Measurements from ENCODE around the gene MACROD2.
A peak's percentile ranks its signal among the peaks of the same experiment; 100 is the strongest.

MACROD2 gene

DNA sequence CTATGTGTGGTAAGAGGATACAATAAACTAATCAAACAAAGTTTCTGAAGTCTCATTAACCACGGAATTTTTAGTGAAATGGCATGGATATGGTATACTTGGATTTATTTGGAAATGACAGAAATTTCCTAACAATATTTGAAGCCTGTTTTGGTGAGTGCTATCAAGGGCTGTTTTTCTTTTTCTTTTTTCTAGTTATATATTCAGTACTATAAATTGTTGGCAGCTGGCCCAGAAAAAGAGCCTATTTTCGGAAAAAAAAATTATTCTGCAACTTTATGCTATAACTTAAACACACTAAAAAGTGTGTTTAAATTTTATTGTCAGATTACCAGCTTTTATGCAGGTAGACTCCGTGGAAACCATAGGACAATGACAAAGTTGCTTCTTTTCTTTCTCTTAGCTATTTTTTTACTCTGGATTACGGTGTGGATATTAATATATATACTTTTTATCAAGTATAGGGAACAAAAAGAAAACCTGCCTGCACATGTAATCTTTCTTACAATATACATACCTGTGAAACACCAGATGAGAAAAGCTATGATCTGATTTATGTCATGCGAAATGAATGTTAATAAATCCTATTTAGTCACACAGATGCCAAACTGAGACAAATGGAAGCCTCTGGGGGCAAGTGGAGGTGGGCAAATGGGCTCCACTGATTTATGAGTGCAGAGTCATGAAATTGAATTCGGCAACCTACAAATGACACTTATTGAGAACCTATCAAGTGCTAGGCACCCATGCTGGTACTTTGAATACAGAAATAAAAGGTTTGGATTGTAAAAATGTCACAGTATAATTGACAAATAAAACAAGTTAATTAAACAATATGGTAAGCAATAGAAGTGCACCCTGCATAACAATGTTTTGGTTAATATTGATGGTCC, 1261.6 kb downstream of the MACROD2 start:
- no peak for DNase-seq

DNA sequence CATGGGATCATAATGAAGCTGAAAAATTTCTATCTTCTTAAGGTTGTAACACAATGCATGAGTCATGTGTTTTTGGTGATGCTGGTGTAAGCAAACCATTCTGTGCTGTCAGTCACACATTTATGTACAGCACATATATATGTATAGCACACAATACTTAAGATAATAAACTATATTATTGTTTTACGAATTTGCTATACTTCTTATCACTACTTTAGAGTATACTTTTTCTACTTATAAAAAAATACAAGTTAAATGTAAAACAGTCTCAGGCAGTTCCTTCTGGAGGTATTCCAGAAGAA, 1262.2 kb downstream of the MACROD2 start:
- DNase-seq: no peak

DNA sequence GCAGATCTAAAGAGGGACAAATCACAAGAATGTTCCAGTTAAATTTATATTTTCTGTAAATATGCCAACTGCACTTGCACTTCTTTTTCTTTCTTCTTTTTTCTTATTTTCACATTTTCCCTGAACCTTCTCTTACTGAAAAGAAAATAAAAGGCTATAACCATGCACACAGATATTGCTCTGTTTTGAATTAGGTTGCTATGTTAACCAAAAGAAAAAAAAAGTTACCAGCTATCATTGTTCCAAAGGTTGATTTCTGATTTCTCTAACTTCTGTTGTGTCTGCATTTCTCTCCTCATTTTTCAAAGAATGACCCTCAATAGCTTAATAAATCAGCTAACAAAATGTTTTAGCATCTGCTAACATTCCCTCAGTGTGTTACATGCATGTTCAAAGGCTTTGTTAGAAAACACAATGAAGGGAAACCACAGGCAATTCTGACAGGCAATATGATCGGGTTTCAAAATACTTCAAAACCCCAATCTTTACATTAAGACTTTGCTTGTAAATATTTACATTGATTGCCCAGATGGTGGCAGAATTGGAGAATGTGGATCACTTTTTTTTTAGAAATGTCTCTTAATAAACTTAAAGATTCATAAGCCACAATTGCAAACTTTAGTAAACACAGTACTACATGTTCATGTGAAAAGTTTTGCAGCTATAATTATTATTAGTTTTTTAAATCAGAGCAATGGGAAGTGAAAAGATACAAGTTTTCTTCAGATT, 1270.4 kb downstream of the MACROD2 start:
- DNase-seq: no peak

DNA sequence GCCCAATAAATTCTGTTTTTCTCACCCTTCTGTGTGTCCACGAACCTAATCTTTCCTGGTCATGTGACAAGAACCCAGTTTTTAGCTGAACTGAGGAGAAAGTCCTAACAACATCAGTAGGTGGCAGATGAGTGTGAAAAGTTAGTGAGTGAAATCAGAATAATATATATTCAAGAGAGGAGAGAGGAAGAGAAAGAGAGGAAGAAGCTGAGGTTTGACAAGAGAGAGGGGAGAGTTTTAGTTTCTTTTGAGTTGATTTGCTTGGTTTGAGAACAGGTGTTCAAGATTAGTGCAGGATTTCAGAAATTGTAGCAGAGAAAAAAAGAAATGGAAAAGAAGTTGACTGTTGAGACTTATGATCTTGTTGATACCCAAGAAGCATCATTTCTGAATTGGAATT, 1272.6 kb downstream of the MACROD2 start:
- DNase-seq: no peak

DNA sequence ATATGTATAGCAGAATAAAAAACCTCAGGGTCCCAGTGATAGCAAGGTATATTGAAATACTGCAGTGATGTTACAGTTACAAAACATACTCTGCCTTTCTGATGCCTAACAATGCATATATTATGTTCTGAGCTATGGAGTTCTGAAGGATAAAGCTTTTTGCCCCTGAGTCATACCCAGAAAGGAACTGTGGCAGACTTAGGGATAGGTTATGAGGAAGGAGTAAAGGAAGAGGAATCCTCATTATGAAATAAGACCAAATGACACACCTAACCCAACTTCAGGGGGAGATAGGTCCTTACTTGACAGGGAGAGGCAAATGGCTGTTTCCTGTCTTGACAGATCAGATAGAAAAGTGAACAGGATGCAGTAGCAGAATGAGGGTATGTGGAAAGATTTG, 1282.7 kb downstream of the MACROD2 start:
- DNase-seq: no peak

DNA sequence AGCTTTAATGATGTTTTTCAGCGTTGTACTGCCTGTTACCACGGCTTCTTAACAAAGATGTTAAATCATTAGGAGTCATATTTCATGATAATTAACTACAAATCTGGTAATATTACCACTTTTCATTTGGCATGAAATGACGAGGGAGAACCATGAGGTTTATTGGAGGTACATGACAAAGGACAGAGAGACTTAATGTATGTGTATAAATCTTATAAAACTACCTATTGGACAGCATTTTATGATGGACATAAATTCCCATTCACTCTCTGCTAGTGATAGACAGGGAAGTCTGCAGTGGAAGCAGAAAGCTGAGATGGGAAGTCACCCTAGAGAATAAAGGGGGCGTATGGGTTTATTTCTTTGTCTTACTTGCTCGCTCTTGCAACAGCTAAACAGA, 1292.0 kb downstream of the MACROD2 start:
- DNase-seq: peak in 1 of 2 experiments; percentile 5

DNA sequence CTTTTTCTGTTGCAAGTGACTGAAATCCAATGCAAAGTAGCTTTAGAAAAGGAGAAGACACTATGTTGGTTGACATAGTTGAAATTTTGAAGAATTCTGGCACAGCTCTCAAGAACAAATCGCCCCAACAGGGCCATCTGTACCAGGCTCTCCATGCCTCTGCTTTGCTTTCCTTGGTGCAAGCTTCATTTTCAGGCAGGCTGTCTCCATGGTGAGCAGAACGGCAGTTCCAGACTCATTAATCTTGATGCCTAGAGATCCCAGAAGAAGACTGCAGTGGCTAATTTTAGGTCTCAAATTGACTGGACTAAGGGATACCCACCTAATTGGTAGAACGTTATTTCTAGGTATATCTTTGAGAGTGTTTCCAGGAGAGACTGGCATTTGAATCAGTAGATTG, 1292.8 kb downstream of the MACROD2 start:
- DNase-seq: no peak

DNA sequence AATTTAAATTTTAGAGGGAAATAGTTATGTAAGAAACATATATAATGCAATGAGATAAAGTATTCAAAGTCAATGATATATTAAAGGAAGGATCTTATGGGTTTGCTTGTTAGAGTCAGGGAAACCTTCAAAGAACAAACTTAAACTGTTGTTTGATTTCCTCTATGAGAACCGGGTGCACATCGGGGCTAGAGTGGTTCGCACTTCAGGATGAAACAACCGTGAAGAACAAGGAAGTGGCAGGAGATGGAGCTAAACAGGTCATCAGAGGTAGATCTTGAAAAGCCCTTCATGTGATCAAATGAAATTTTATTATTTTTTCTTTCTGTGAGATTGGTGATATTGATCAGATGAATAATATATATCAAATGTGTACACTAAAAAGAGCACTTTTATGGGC, 1294.0 kb downstream of the MACROD2 start:
- no peak for DNase-seq

DNA sequence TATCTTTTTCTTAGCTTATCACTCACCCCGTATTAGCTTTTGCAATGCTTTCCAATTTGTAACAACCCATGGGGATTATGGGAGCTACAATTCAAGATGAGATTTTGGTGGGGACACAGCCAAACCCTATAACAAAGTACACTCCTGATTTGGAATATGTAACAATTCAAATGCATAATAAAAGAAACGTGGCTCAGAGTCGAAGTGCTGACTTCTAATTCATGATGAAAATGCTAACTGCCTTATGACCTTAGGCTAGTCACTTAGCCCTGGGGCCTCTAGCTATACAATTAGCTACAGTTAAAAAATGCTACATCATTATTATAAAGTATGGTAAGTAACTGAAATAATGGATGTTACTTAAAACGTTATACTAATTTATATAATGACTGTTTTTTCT, 1297.1 kb downstream of the MACROD2 start:
- no peak for DNase-seq

DNA sequence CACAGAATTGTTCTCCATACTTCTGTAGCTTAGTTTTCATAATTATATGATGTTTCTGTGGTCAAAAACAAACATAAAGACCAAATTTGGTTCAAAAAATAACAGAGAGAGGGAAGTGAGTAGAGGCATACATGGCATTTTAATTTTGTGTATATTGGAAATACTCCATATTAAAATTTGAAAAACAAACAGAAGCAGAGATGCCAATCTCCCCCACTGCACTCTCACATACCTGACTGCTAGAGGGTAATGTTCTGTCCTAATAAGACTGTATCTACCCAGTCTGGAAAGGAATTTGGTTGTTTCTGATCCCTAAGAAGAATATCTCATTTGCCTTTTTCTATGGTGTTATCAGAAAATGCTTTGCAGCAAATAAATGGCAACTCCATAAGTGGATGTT, 1301.1 kb downstream of the MACROD2 start:
- no peak for DNase-seq

DNA sequence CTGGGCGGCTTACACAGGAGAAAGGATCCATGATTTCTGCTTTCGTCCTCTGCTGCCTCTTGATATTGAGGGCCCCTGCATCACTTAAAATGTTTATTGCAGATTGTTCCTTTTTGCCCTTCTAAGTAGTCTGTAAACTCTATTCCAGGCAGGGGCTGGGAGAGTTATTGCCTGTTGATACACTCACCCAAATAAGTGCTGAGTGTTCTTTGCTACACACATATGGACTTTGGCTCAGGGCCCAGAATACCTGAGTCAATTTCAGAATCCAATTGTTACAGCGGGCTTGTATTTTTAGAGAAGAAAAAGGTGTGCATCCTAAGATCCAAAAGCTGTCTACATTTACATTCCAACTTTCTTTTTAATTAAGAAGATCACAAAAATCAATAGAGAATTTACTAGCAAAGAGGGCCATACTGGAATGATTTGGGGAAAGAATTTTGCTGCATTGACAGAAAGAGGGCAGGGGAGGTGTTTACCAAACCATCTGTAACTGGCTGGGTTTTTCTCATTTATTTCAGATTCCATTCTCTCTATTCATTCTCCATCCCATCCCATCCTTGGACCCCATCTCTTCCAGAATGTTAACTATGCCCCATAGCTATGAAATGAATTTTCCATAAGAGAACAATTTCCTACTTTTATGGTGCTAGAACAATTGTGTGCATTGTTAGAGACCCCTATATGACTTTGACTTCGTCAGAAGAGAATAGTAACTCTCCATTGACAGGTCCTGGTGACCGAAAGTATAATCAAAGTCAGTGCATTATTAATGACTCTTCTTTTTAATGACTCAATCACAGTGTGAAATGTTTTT, 1302.0 kb downstream of the MACROD2 start:
- DNase-seq: peak; percentile 56 to 81

DNA sequence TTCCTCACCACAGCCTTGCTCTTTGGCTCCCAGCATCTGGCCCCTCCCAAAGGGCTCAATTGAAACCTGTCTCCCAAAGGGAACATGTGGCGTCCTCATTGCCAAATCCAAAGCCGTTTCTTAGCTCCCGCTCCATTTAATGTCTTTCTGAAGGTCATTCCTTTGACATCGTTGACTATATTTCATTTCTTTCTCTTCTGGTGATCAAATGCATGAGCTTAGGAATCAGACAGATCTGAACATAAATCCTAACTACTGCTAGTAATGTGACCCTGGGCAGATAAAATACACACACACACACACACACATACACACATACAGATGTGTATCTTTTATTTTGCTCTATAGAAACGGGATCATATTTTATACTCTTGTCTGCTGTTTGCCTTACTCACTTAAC, 1306.8 kb downstream of the MACROD2 start:
- DNase-seq: no peak

DNA sequence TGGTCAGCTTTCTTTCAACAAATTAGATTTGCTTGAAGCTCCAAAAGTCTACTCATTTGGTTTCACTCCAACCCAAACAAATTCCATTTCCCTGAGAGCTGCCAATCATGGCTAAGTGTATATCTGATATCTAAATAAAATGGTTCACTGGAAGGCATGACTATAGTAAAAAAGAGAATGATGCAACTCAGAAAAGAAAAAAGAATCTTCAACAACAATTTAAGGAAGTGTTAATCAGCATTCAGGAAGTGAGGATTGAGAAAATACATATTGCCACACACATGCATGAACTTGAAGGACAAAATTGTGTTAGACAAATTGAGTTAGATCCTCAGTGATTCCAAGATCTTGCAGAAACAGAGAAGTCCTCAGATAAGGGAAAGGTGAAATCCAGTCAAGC, 1315.0 kb downstream of the MACROD2 start:
- DNase-seq: no peak

DNA sequence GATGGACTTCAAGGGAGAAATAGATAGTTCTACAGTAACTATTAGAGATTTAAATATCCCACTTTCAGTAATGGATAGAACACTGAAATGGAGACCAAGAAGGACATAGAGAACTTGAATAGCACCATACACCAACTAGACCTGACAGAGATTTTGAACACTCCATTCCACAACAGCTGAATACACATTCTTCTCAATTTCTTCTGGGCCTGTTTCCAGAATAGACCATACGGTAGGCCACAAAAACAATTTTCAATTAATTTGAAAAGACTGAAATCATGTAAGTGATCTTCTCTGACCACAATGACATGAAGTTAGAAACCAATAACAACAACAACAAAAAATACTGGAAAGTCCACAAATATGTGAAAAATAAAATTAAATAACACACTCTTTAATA, 1321.2 kb downstream of the MACROD2 start:
- DNase-seq: no peak

DNA sequence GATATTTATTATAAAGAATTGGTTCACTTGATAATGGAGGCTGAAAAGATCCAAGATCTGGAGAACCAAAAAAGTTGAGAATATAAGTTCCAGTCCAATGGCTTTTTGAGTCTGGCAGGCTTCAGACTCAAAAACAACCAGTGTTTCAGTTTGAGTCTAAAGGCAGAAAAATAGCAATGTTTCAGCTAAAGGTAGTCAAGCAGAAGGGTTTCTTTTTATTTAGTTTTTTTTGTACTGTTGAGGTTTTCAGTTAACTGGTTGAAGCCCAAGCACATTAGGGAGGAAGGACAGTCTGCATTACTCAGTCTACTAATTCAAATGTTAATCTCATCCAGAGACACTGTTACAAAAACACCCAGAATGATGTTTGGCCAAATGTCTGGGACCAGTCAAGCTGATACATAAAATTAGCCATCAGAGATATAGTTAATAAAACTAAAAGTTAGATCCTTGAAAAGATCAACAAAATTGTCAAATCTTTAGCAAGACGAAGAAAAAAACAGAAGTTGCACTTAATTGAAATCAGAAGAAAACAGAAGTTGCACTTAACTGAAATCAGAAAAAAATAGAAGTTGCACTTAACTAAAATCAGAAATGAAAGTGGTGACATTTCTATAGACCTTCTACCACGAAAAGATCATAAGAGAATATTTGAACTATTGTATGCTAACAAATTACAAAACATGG, 1322.4 kb downstream of the MACROD2 start:
- no peak for DNase-seq

DNA sequence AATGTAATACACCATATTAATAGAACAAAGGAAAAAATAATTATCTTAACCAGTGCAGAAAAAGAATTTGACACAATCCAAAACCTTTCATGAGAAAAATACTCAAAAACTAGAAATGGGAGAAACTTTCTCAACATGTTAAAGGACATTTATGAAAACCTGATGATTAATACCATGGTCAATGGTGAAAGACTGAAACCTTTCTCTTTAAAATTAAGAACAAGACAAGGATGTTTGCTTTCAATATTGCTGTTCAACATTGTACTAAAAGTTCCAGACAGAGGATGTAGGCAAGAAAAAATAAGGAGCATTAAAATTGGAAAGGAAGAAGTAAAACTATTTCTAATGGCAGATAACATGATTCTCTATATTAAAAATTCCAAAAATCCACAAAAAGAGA, 1323.4 kb downstream of the MACROD2 start:
- DNase-seq: no peak

DNA sequence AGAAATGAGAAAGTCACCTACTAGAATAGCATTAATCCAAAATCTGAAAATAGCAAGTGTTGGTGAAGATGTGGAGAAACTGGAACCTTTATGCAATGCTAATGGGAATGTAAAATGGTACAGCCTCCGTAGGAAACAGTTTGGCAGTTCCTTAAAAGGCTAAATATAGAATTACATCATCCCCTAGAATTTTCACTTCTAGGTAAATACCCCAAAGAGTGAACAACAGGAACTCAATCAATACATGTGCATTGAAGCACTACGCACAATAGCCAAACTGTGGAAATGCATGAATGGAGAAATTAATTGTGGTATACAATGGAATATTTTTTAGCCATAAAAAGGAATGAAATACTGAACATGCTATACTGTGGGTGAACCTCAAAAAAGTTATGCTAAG, 1324.1 kb downstream of the MACROD2 start:
- no peak for DNase-seq

DNA sequence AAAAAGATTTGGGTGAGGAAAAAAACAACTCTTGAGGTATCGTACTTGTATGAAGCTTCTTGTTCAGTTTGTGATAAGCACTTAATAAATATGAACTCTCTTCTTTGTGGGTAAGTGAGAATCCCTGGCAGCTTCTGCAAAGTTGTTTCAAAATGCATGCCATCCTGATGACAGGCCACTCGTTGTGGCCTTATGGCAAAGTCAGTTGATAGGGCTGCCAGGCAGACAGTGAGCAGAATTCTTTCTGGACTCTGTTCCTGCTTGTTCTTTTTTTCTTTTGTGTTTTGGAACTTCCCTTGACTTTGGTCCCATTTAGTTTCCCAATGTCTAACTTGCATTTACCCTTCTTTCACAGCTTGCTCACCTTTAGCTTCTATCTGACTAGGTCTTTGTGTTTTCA, 1325.6 kb downstream of the MACROD2 start:
- DNase-seq: no peak

DNA sequence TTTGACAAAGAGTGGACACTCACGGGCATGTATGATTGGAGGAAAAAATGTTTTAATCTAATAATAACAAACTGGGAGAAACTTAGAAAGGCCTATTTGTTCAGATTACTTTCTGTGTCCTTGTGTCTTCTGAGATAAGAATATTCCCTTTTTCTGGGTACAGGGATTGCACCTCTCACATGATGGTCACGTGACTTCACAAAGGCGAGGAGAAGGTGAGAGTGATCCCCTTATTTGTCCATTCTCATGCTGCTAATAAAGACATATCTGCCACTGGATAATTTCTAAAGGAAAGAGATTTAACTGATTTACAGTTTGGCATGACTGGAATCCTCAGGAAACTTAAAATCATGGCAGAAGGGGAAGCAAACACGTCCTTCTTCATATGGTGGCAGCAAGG, 1331.8 kb downstream of the MACROD2 start:
- no peak for DNase-seq

DNA sequence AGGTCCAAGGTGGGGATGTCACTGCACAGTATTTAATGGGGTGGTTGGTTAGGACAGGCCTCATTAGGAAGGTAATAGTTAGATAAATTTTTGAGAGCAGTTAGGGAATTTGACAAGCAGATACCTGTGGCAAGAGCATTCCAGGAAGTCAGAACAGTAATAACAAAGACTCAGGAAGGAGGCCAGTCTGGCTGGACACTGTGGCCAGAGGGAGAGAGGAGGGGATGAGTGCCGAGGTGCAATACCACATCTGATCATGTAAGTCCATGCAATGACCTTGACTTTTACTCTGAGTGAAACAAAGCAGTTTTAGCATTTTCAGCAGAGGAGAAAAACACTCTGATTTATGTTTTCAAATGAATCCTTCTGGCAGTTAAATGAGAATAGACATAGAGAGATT, 1332.8 kb downstream of the MACROD2 start:
- DNase-seq: no peak

DNA sequence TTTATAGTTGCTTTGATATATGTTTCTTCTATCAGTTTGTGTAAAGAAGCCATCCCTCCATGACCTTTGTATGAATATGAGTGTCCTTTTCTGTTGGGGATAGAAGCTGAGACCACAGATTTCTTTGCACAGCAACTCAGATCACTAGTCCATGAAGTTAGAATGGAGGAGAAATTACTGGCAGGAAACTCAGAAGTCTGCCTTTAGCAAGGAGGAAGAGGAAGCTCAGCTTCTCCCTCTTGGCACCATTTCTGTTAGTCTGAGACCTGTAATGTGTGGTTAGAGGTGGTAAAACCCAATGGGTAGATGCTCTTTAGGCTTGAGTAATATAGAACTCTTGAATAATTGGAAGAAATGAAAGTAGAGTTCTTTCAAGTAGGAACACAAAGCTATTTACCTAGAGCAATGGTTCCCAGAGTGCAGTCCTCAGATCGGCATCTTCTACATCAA, 1337.4 kb downstream of the MACROD2 start:
- no peak for DNase-seq

DNA sequence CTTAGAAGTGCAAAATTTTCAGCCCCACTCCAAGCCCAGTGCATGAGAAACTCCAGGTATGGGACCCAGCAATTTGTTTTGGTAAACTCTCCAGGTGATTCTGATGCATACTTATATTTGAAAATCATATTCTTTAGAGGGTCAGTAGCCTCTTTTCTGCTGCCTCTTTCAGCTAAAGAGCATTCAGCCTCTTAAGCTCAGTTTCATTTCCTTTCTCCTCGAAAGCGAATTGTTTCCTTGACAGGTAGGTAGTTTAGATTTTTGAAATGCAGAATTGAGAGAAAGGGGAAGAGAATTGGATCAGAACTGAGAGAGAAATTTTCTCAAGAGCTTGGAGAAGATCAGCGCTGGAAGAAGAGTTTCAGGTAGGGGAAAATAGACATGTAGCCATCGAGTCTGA, 1337.9 kb downstream of the MACROD2 start:
- no peak for DNase-seq

DNA sequence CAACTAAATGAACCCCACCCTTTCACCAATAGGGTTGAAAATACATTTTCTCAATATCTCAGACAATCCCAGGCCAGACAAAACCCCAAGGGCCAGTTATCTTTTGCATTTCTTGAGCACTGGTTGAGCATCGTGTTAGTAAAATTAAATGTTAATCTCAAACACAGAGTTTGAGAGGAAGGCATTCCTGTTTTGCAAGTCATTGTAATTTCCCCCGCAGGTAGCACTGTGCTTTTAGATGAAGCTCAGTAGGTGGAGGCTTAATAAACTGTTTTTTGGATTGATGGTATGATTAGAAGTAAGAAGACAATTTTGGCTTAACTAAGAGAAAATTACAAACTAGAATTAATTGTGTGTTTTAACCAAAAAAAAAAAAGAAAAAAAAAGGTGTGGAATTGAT, 1340.7 kb downstream of the MACROD2 start:
- DNase-seq: no peak
